Measurements from ENCODE around the gene TPPP3.

The TPPP3 gene

DNA sequence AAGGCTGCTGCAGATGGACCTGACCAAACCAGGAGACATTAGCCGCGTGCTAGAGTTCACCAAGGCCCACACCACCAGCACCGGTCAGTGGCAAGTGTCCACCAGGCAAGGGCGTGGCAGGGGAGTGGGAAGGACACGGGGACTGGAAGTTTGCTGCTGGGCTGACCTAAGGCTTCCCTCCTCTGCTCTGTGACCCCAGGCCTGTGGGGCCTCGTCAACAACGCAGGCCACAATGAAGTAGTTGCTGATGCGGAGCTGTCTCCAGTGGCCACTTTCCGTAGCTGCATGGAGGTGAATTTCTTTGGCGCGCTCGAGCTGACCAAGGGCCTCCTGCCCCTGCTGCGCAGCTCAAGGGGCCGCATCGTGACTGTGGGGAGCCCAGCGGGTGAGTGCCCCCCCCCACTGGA, 42.5 kb upstream of the TPPP3 start (continued):
- TF ChIP-seq ARNTL (CRISPR knock-in tag; IDR thresholded peaks at IDR 0.05; ENCODE audit: borderline replicate concordance, low read depth), result no peak
- TF ChIP-seq PPARA (CRISPR knock-in tag; IDR thresholded peaks at IDR 0.05; ENCODE audit: borderline replicate concordance), result no peak

DNA sequence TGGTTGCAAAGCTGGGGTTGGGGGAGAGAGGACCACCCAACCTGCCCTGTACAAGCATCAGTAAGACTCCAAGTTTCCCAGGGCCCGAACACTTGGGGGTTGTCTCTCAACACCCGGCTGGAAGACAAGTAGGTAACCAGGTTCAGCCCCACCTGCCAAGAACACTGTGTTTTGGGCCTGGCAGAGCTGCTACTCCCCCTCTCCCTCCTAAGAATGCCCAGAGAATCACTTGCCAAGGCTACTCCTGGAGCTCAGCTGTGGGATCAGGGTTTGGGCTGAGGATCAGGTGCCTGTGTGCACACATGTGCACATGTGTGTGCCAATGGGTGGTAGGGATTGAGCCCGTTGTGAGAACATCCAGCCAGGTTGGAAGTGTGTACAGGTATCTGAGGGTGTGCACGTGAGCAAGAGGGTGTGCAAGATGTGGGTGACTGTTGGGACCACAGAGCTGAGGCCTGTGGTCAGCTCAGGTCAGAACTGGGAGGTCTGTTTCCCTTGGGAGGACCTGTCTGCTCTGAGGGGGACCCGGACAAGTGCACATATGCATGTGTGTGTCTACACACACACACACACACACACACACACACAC, 39.9 kb upstream of the TPPP3 start:
- TF ChIP-seq ZNF8 (CRISPR knock-in tag; IDR thresholded peaks at IDR 0.05), result no peak
- no peak for TF ChIP-seq GLIS3 (CRISPR knock-in tag; IDR thresholded peaks at IDR 0.05)
- TF ChIP-seq SNAI2 (CRISPR knock-in tag; IDR thresholded peaks at IDR 0.05), result no peak
- TF ChIP-seq ZNF70 (CRISPR knock-in tag; IDR thresholded peaks at IDR 0.05), result no peak
- TF ChIP-seq ZFP3 (CRISPR knock-in tag; IDR thresholded peaks at IDR 0.05), result no peak
- TF ChIP-seq ARNTL (CRISPR knock-in tag; IDR thresholded peaks at IDR 0.05; ENCODE audit: borderline replicate concordance, low read depth), result no peak
- ATAC-seq, result no peak

DNA sequence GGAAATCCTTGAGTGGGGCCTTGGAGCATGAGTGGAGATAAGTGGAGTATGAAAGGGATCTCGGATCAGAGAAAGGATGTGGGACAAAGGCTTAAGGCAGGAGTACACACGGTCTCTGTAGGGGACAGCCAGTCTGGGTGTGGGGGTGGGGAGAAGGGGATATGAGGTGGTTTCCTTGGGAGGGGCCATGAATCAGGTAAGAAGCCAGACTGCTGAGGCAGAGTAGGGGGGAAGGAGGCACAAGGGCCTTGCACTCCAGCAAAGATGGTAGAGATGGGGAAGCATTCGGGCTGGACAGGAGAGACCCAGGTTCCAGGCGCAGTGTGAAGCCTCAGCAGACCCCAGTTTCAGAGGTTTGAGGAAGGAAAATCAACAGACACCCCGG, 39.2 kb upstream of the TPPP3 start:
- no peak for ATAC-seq
- no peak for TF ChIP-seq ARNTL (CRISPR knock-in tag; IDR thresholded peaks at IDR 0.05; ENCODE audit: borderline replicate concordance, low read depth)
- TF ChIP-seq ZC3H10 (CRISPR knock-in tag; IDR thresholded peaks at IDR 0.05), result no peak
- no peak for TF ChIP-seq RARB (CRISPR knock-in tag; IDR thresholded peaks at IDR 0.05)

DNA sequence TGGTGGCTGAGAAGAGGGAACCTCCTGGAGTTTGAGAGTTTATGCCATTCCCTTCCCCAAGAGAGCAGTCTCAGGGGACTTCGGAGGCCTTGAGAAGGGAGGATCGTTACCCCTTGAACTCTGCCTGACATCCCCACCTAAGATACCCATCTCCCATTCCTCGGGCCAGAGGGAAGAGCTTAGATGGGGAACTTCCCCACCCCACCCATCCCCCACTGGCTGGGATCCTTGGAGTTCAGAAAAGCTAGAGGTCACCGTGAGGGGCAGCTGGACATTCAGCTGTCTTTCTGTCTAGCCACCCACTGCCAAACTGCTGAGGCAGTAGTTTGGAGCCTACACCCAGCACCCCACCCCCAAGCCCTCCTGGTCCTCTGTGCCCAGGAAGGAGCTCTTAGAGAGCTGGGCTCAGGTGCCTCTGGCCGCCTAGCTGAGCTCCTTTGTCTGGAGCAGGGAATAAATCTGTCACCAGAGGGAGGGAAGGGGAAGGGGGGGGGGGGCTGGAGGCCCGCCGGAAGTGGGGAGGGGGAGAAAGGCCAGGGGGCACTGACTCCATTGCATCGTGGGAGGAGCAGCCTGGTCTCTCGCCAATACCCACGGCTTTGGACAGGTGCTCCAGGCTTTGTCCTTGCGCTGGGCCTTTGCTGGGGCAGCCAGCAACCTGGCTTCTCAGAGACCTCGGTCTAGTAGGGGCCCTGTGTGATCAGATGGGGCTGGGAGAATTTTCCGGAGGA, 38.6 kb upstream of the TPPP3 start:
- ATAC-seq, result no peak; the same call in 2 of the 3 replicates
- TF ChIP-seq, protein P1, sequence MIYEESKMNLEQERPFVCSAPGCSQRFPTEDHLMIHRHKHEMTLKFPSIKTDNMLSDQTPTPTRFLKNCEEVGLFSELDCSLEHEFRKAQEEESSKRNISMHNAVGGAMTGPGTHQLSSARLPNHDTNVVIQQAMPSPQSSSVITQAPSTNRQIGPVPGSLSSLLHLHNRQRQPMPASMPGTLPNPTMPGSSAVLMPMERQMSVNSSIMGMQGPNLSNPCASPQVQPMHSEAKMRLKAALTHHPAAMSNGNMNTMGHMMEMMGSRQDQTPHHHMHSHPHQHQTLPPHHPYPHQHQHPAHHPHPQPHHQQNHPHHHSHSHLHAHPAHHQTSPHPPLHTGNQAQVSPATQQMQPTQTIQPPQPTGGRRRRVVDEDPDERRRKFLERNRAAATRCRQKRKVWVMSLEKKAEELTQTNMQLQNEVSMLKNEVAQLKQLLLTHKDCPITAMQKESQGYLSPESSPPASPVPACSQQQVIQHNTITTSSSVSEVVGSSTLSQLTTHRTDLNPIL (CRISPR knock-in tag; IDR thresholded peaks at IDR 0.05; ENCODE audit: low read depth), result no peak
- TF ChIP-seq ZFP30 (CRISPR knock-in tag; IDR thresholded peaks at IDR 0.05), result no peak
- TF ChIP-seq PPARA (CRISPR knock-in tag; IDR thresholded peaks at IDR 0.05; ENCODE audit: borderline replicate concordance), result no peak
- no peak for TF ChIP-seq ISL1 (CRISPR knock-in tag; IDR thresholded peaks at IDR 0.05)
- TF ChIP-seq ZNF70 (CRISPR knock-in tag; IDR thresholded peaks at IDR 0.05), result no peak
- TF ChIP-seq TOX (CRISPR knock-in tag; IDR thresholded peaks at IDR 0.05; ENCODE audit: borderline replicate concordance), result no peak
- TF ChIP-seq ZNF565 (CRISPR knock-in tag; conservative IDR thresholded peaks at IDR 0.05; ENCODE audit: low read depth), result no peak
- TF ChIP-seq ARNTL (CRISPR knock-in tag; IDR thresholded peaks at IDR 0.05; ENCODE audit: borderline replicate concordance, low read depth), result no peak

DNA sequence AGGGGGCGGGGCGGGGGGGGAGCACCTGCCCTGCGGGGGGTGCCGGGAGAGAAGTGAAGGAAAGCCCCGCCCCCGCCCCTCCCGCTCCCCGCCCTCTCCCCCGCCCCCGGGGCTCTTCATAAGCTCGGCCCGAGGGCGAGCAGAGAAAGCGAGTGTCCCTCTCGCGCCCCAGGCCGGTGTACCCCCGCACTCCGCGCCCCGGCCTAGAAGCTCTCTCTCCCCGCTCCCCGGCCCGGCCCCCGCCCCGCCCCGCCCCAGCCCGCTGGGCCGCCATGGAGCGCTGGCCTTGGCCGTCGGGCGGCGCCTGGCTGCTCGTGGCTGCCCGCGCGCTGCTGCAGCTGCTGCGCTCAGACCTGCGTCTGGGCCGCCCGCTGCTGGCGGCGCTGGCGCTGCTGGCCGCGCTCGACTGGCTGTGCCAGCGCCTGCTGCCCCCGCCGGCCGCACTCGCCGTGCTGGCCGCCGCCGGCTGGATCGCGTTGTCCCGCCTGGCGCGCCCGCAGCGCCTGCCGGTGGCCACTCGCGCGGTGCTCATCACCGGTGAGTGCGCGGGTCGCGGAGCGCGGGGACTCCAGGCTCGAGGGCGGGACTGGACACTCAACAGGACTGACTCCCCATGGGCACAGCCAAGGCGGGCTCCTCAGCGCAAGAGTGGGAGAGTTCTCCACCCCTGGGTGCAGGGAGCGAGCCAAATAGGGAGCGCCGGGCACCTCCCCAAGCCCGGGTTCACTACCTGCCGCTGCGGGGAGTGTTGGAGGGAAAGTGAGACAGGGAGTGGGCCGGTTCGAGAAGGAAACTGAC, 37.9 kb upstream of the TPPP3 start, which contains the start of gene HSD11B2:
Gene HSD11B2 (plus strand): TSS at position 145 of the 798 bp plus-strand sequence. CDS start 128 bp downstream, at position 273.
- ATAC-seq, result peak; percentile 74
- TF ChIP-seq, protein P2, sequence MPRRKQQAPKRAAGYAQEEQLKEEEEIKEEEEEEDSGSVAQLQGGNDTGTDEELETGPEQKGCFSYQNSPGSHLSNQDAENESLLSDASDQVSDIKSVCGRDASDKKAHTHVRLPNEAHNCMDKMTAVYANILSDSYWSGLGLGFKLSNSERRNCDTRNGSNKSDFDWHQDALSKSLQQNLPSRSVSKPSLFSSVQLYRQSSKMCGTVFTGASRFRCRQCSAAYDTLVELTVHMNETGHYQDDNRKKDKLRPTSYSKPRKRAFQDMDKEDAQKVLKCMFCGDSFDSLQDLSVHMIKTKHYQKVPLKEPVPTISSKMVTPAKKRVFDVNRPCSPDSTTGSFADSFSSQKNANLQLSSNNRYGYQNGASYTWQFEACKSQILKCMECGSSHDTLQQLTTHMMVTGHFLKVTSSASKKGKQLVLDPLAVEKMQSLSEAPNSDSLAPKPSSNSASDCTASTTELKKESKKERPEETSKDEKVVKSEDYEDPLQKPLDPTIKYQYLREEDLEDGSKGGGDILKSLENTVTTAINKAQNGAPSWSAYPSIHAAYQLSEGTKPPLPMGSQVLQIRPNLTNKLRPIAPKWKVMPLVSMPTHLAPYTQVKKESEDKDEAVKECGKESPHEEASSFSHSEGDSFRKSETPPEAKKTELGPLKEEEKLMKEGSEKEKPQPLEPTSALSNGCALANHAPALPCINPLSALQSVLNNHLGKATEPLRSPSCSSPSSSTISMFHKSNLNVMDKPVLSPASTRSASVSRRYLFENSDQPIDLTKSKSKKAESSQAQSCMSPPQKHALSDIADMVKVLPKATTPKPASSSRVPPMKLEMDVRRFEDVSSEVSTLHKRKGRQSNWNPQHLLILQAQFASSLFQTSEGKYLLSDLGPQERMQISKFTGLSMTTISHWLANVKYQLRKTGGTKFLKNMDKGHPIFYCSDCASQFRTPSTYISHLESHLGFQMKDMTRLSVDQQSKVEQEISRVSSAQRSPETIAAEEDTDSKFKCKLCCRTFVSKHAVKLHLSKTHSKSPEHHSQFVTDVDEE (CRISPR knock-in tag; IDR thresholded peaks at IDR 0.05), result no peak
- no peak for TF ChIP-seq ARNTL (CRISPR knock-in tag; IDR thresholded peaks at IDR 0.05; ENCODE audit: borderline replicate concordance, low read depth)

DNA sequence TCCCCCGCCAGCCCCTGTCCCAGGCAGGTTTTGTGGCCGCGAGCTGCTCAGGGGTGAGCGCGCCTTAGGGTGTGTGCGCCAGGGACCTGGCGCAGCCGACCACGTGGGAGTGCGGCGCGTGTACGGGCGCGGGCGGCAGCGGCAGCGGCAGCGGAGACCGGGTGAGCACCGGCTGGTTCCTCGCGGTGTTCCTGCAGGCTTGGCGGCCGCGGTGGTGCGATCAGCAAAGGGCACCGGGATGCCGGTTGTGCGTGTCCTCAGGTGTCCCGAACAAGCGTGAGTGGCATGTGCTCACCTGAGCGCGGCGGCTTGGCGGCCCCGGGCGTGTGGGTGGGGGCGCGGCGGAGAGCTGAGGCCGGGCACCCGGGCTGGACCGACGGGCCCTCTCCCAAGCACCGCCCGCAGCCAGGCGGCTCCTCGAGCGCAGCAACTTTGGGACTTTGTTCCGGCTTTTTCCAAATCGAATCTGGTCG, 37.2 kb upstream of the TPPP3 start:
- ATAC-seq, result peak; percentile 28
- TF ChIP-seq, protein P1 (CRISPR knock-in tag; IDR thresholded peaks at IDR 0.05; ENCODE audit: low read depth), result no peak
- TF ChIP-seq PPARA (CRISPR knock-in tag; IDR thresholded peaks at IDR 0.05; ENCODE audit: borderline replicate concordance) (no peak), ESRRG (CRISPR knock-in tag; IDR thresholded peaks at IDR 0.05) (no peak), ZNF8 (CRISPR knock-in tag; IDR thresholded peaks at IDR 0.05) (no peak), ISL1 (CRISPR knock-in tag; IDR thresholded peaks at IDR 0.05) (no peak), SNAI2 (CRISPR knock-in tag; IDR thresholded peaks at IDR 0.05) (no peak), ZNF565 (CRISPR knock-in tag; conservative IDR thresholded peaks at IDR 0.05; ENCODE audit: low read depth) (no peak), ZNF70 (CRISPR knock-in tag; IDR thresholded peaks at IDR 0.05) (no peak), ZFP3 (CRISPR knock-in tag; IDR thresholded peaks at IDR 0.05) (no peak), TCF4 (CRISPR knock-in tag; IDR thresholded peaks at IDR 0.05; ENCODE audit: borderline replicate concordance) (no peak), TOX (CRISPR knock-in tag; IDR thresholded peaks at IDR 0.05; ENCODE audit: borderline replicate concordance) (no peak), OSR1 (CRISPR knock-in tag; IDR thresholded peaks at IDR 0.05) (no peak), ZFP30 (CRISPR knock-in tag; IDR thresholded peaks at IDR 0.05) (no peak), ARNTL (CRISPR knock-in tag; IDR thresholded peaks at IDR 0.05; ENCODE audit: borderline replicate concordance, low read depth) (no peak), CSDC2 (CRISPR knock-in tag; IDR thresholded peaks at IDR 0.05) (no peak)
- TF ChIP-seq, protein P3, sequence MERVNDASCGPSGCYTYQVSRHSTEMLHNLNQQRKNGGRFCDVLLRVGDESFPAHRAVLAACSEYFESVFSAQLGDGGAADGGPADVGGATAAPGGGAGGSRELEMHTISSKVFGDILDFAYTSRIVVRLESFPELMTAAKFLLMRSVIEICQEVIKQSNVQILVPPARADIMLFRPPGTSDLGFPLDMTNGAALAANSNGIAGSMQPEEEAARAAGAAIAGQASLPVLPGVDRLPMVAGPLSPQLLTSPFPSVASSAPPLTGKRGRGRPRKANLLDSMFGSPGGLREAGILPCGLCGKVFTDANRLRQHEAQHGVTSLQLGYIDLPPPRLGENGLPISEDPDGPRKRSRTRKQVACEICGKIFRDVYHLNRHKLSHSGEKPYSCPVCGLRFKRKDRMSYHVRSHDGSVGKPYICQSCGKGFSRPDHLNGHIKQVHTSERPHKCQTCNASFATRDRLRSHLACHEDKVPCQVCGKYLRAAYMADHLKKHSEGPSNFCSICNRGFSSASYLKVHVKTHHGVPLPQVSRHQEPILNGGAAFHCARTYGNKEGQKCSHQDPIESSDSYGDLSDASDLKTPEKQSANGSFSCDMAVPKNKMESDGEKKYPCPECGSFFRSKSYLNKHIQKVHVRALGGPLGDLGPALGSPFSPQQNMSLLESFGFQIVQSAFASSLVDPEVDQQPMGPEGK (CRISPR knock-in tag; IDR thresholded peaks at IDR 0.05; ENCODE audit: borderline replicate concordance), result no peak

Data from SK-N-SH treated with all-trans-retinoic acid at 6 μM for 48 hours (cell line).